Pons (tissue), 1 donor: ENCODE measurements around the gene SOX4.

ENCODE experiments used
- DNase-seq: peaks from one replicate; pipeline ENCODE4 v3.0.0-alpha.2; 2016; ENCODE audit warnings: low spot score

Gene SOX4

DNA sequence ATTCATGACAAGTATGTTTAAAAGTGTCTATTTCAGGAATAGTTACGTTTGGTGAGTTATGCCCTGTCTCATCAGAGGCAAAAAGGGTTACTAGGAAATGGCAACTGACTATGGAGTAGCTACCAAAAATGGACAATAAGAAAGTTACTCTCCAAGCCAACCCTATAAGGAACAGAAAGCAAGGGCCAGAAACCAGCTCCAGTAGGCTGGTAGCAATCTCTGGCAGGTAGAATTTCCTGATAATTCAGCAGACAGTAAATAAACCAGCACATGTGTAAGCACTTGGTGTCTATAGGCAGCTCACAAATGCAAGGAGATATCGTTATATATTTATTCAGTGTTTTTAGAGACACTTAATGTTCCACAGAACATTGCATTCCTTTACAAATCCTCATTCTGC is 20.3 kb downstream of the SOX4 start:
- DNase-seq: no peak

- DNase-seq: no peak
Observed at GRCh38 chr6:21614226-21614625, 20.7 kb downstream of the SOX4 start.

DNA sequence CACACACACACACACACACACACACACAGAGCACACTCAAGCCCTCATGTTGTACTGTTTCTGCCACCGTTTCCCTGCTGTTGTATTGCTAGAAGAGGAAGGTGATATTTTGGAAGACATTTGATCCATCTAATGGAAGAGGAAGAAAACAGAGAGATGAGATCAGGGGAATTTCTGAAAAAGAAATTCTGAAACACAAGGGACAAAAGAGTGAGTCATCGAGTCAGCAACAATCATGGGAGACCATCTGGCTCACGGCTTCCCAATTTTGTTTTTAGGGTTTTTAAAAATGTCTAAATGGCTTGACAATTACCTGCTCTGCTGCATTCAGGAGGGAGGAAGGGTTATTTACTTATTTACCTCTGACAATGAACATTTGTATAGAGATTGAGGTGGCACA is 22.0 kb downstream of the SOX4 start:
- no peak for DNase-seq

DNA sequence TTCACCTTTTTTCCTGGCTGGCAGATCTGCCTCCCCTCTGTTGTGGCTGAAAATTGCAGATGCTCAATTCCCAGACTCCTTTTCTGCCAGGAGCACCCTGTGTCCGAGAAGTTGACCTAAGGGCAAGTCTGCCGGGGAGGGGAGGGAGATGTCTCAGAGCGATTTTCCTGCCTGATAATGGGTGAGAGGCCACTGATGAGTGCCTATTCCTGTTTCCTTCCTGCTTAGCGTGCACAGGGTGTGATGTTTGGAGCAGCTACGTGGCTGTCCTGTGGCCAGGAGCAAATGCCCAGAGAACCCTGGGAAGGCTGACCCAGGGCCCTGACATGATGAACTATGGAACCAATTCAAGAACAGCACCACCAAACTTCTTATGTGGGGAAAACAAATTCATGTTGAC is 22.5 kb downstream of the SOX4 start:
- no peak for DNase-seq

DNA sequence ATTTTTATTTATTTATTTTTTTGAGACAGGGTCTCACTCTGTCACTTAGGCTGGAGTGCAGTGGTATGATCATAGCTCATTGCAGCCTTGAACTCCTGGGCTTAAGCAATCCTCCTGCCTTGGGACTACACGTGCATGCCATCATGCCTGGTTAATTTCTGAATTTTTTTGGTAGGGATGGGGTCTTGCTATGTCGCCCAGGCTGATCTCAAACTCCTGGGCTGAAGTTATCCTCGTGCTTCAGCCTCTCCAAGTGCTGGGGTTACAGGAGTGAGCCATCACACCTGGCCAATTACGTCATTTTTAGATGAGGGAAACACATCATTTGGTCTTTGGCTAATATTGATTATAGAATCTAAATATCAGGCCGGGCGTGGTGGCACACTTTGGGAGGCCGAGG is 32.1 kb downstream of the SOX4 start:
- no peak for DNase-seq

GRCh38 chr6:21626756-21627155 is 33.2 kb downstream of the SOX4 start:
- no peak for DNase-seq

DNA sequence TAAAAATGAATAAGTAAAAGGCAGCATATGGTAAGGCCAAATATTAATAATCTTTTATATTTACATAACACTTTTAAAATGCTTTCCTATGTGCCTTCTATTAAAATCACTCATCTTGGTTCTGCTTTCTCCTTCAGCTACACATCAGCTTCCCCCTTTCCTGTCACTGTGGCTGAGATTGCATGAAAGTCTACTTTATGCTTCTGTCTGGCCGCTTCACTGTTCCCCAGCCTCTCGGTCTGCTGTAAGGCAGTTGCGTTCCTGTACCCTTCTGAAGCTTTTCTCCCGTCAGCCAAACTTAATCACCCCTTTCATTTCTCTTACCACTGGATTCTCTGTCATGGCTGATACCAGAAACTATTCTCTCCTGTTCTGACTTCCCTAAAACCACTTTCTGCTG is 34.6 kb downstream of the SOX4 start:
- DNase-seq: no peak

DNA sequence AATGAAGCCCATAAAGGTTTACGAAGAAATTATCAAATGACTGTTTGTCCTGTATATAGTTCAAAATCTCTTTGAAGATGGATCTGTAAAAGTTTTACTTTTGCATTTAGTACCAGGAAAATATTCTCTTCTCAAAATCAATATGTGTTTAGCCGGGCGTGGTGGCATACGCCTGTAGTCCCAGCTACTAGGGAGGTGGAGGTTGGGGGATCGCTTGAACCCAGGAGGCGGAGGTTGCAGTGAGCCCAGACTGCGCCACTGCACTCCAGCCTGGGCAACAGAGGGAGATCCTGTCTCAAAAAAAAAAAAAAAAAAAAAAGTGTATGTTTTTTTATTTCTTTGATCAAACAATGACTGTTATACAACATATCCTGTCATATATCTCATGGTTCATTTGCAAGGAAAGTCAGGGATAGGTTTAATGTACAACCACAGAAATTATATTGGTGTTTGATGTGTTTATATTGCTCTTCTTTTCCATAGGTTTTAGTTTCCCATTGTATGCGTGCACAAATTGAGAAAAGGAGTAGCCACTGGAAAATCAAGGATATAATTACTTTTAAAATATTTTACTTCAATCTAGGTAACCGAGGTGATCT is 40.1 kb downstream of the SOX4 start:
- no peak for DNase-seq

- DNase-seq: no peak
Observed at GRCh38 chr6:21634582-21634981, 41.0 kb downstream of the SOX4 start.

DNA sequence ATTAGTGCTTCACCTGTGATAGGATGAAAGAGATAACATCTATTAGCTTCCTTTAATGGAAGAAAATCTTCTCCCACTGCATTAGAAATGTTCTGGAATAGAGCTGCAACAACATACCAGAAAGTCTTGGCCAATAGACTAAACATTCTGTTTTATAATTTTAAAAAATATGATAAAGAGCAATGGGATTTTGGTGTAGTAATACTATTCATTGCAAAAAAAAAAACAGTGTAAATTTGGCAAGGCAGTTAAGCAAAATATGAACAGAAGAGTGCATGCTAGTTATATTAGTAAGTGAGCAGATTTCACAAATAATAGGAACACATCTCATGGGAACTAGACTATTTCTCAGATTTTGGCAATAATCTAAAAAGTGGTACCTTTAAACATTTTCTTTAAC is 43.3 kb downstream of the SOX4 start:
- DNase-seq: no peak

DNA sequence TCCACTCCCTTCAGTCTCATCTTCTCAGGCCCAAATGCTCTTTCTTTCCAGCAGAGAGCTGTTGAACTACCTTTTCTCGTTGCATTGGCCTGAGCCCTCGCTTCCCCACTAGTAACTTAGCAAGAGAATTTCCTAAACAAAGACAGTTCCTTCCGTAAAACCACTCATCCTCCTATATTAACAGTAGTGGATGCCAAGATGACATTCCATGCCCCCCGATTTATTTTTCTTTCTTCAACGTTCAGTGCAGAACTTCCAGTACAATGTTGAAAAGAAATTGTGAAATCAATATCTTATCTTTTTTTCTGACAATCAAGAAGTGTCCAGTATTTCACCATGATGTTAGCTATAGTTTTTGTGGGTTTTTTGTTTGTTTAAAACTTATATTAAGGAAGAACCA is 45.8 kb downstream of the SOX4 start:
- no peak for DNase-seq
